ENCODE data around the gene CPXM2. TPM values are rescaled to one million over a fixed set of nuclear protein-coding genes. Genes with fewer than 3 reads are reported as not detected.

CPXM2 gene
- total and polyA plus RNA-seq, 10 of the 15 experiments (the other 5 are each of a cell fraction or from before 2014, with no cell fraction given): 0.08 to 1.1 (median 0.58) TPM

DNA sequence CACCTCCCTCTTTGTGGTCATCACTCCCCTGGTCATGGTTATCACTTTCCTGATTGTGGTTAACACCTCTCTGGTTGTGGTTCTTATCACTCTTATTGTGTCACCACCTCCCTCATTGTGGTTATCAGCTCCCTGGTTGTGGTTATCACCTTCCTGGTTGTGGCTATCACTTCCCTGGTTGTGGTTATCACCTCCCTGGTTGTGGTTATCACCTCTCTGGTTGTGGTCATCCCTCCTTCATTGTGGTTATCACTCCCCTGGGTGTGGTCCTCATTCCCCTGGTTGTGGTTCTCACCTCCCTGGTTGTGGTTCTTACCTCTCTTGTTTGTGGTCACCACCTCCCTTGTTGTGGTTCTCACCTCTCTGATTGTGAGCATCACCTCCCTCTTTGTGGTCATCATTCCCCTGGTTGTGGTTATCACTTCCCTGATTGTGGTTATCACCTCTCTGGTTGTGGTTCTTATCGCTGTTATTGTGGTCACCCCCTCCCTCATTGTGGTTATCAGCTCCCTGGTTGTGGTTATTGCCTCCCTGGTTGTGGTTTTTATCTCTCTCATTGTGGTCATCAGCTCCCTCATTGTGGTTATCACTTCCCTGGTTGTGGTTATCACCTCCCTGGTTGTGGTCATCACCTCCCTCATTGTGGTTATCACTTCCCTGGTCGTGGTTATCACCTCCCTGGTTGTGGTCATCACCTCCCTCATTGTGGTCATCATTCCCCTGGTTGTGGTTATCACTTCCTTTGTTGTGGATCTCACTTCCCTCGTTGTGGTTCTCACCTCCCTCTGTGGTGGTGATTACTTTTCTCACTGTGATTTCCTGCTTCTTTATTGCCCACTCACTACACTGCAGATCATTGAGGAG lies 118.7 kb downstream of the CPXM2 start:
- Histone ChIP-seq H3K79me2 (ENCODE audit: control insufficient read depth, insufficient read depth, low read length) (no peaks in the 10 kb centered on the region), H2AFZ (ENCODE audit: control insufficient read depth, low read depth, low read length) (no peak overlapping the region), H3K36me3 (ENCODE audit: control insufficient read depth in 2 of 2, insufficient read depth in 2 of 2, low read length in 1 of 2) (no peaks in the 10 kb centered on the region), H3K9ac (ENCODE audit: control insufficient read depth, insufficient read depth, low read length) (no peak overlapping the region), H3K4me2 (ENCODE audit: control insufficient read depth, insufficient read depth) (no peak overlapping the region), H3K27me3 (replicated peaks in 1 of 2; ENCODE audit: control insufficient read depth in 2 of 2, insufficient read depth in 2 of 2, low read length in 1 of 2) (peaks cover 0 to 1% of the 10 kb centered on the region in 2 experiments; a peak in 1 of 4 replicates), H3K9me3 (replicated peaks; ENCODE audit: control insufficient read depth, insufficient read depth, low read length) (peaks cover 11% of the 10 kb centered on the region), H3K27ac (ENCODE audit: control insufficient read depth, insufficient read depth) (no peak overlapping the region), H3K4me3 (no peak overlapping the region), H3K4me1 (ENCODE audit: control insufficient read depth, insufficient read depth, low read length) (no peaks in the 10 kb centered on the region), H4K20me1 (ENCODE audit: control insufficient read depth, insufficient read depth) (no peaks in the 10 kb centered on the region)
- ChIA-PET POLR2A (no interaction called here), RAD21 (ENCODE audit: unreplicated experiment) (no interaction called here), SMC1A (ENCODE audit: uncharacterized antibody, unreplicated experiment) (no interaction called here), CTCF (interaction anchor here (0.8 kb wide), 1 partner anchor 13 kb away, joined by 3 read pairs; no protein-coding TSS in a partner anchor)
- peak; percentile 20 for DNase-seq (ENCODE audit: low read depth, low spot score)
- no peak; the same call in 2 of the 3 replicates for ATAC-seq
- BruUV-seq (replicated peaks): no TSS peak
- WGBS (ENCODE audit: insufficient coverage, insufficient replicate concordance, low lambda C conversion rate, missing lambda C conversion rate): 0% methylated on average over 3 of the region's 3 CpGs
- no peak for FAIRE-seq
- in situ Hi-C loops (cut with MboI): no loop called here
- intact Hi-C loops (cut with micrococcal nuclease; ENCODE audit: unreplicated experiment): no loop called here
- TF ChIP-seq MTA2 (IDR thresholded peaks at IDR 0.05; ENCODE audit: low read depth) (peak; percentile 87), ZNF217 (IDR thresholded peaks at IDR 0.05) (no peak), CBFB (IDR thresholded peaks at IDR 0.05; ENCODE audit: low read depth) (peak; percentile 100), PAX8 (IDR thresholded peaks at IDR 0.05) (no peak), TBL1XR1 (IDR thresholded peaks at IDR 0.05; ENCODE audit: low read depth, low read length) (no peak), BRCA1 (IDR thresholded peaks at IDR 0.05; ENCODE audit: low read depth, low read length) (no peak), DPF2 (IDR thresholded peaks at IDR 0.05) (0 out of 2 replicates have a peak, but pooled peaks have one; percentile 53), TARDBP (IDR thresholded peaks at IDR 0.05; ENCODE audit: borderline replicate concordance) (no peak)
- TF ChIP-seq, protein P1, sequence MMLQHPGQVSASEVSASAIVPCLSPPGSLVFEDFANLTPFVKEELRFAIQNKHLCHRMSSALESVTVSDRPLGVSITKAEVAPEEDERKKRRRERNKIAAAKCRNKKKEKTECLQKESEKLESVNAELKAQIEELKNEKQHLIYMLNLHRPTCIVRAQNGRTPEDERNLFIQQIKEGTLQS (IDR thresholded peaks at IDR 0.05; ENCODE audit: borderline replicate concordance, extremely low read depth, low read depth, low read length): no peak
- TF ChIP-seq, protein P2, sequence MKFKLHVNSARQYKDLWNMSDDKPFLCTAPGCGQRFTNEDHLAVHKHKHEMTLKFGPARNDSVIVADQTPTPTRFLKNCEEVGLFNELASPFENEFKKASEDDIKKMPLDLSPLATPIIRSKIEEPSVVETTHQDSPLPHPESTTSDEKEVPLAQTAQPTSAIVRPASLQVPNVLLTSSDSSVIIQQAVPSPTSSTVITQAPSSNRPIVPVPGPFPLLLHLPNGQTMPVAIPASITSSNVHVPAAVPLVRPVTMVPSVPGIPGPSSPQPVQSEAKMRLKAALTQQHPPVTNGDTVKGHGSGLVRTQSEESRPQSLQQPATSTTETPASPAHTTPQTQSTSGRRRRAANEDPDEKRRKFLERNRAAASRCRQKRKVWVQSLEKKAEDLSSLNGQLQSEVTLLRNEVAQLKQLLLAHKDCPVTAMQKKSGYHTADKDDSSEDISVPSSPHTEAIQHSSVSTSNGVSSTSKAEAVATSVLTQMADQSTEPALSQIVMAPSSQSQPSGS (IDR thresholded peaks at IDR 0.05; ENCODE audit: low read length): no peak
- TF ChIP-seq, protein P3, sequence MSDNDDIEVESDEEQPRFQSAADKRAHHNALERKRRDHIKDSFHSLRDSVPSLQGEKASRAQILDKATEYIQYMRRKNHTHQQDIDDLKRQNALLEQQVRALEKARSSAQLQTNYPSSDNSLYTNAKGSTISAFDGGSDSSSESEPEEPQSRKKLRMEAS (IDR thresholded peaks at IDR 0.05; ENCODE audit: low read depth, low read length): no peak
- TF ChIP-seq, protein P4, sequence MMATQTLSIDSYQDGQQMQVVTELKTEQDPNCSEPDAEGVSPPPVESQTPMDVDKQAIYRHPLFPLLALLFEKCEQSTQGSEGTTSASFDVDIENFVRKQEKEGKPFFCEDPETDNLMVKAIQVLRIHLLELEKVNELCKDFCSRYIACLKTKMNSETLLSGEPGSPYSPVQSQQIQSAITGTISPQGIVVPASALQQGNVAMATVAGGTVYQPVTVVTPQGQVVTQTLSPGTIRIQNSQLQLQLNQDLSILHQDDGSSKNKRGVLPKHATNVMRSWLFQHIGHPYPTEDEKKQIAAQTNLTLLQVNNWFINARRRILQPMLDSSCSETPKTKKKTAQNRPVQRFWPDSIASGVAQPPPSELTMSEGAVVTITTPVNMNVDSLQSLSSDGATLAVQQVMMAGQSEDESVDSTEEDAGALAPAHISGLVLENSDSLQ (IDR thresholded peaks at IDR 0.05): no peak
- TF ChIP-seq, protein P5, sequence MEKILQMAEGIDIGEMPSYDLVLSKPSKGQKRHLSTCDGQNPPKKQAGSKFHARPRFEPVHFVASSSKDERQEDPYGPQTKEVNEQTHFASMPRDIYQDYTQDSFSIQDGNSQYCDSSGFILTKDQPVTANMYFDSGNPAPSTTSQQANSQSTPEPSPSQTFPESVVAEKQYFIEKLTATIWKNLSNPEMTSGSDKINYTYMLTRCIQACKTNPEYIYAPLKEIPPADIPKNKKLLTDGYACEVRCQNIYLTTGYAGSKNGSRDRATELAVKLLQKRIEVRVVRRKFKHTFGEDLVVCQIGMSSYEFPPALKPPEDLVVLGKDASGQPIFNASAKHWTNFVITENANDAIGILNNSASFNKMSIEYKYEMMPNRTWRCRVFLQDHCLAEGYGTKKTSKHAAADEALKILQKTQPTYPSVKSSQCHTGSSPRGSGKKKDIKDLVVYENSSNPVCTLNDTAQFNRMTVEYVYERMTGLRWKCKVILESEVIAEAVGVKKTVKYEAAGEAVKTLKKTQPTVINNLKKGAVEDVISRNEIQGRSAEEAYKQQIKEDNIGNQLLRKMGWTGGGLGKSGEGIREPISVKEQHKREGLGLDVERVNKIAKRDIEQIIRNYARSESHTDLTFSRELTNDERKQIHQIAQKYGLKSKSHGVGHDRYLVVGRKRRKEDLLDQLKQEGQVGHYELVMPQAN (conservative IDR thresholded peaks at IDR 0.05): no peak
- TF ChIP-seq, protein P6, sequence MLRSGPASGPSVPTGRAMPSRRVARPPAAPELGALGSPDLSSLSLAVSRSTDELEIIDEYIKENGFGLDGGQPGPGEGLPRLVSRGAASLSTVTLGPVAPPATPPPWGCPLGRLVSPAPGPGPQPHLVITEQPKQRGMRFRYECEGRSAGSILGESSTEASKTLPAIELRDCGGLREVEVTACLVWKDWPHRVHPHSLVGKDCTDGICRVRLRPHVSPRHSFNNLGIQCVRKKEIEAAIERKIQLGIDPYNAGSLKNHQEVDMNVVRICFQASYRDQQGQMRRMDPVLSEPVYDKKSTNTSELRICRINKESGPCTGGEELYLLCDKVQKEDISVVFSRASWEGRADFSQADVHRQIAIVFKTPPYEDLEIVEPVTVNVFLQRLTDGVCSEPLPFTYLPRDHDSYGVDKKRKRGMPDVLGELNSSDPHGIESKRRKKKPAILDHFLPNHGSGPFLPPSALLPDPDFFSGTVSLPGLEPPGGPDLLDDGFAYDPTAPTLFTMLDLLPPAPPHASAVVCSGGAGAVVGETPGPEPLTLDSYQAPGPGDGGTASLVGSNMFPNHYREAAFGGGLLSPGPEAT (IDR thresholded peaks at IDR 0.05; ENCODE audit: low read depth): 0 out of 2 replicates have a peak, but pooled peaks have one; percentile 46
